ENCODE data around the gene TNRC18.
"Not testable (repeated sequence)": the region's sequence is repeated elsewhere in the genome, so short reads cannot be mapped to it uniquely, and the experiment has no call there.

The TNRC18 gene

GRCh38 chr7:5310822-5311405, 112.7 kb downstream of the TNRC18 start:
- no peak for TF ChIP-seq CTCF (IDR thresholded peaks at IDR 0.05)
- no peak overlapping the region for H3K4me3 Mint-ChIP-seq
- peaks cover 38% of the 10 kb centered on the region for H3K36me3 Mint-ChIP-seq (ENCODE audit: low read depth)
- no peak overlapping the region for H3K27ac Mint-ChIP-seq
- no peaks in the 10 kb centered on the region for H3K9me3 Mint-ChIP-seq
- no peak for DNase-seq
- no peaks in the 10 kb centered on the region for H3K4me1 Mint-ChIP-seq
- no peaks in the 10 kb centered on the region for H3K27me3 Mint-ChIP-seq (ENCODE audit: low read depth, poor library complexity)

- no peaks in the 10 kb centered on the region for H3K4me1 Mint-ChIP-seq
- no peaks in the 10 kb centered on the region for H3K9me3 Mint-ChIP-seq
- H3K4me3 Mint-ChIP-seq: no peak overlapping the region
- no peak for DNase-seq
- TF ChIP-seq CTCF (IDR thresholded peaks at IDR 0.05): no peak
- H3K27ac Mint-ChIP-seq: peak overlapping the region; percentile 61
- no peaks in the 10 kb centered on the region for H3K27me3 Mint-ChIP-seq (ENCODE audit: low read depth, poor library complexity)
- peaks cover 41% of the 10 kb centered on the region for H3K36me3 Mint-ChIP-seq (ENCODE audit: low read depth)
These were observed 114.5 kb downstream of the TNRC18 start for GRCh38 chr7:5309146-5309545.

GRCh38 chr7:5307221-5308142, 116.2 kb downstream of the TNRC18 start:
- H3K4me1 Mint-ChIP-seq; H3K9me3 Mint-ChIP-seq; H3K27ac Mint-ChIP-seq; DNase-seq; H3K27me3 Mint-ChIP-seq (ENCODE audit: low read depth, poor library complexity); H3K4me3 Mint-ChIP-seq: not testable (repeated sequence)
- H3K36me3 Mint-ChIP-seq (ENCODE audit: low read depth): peaks cover 45% of the 10 kb centered on the region

GRCh38 chr7:5305050-5305449, 118.6 kb downstream of the TNRC18 start:
- H3K27me3 Mint-ChIP-seq (ENCODE audit: low read depth, poor library complexity); DNase-seq; H3K9me3 Mint-ChIP-seq; H3K4me1 Mint-ChIP-seq; H3K27ac Mint-ChIP-seq; H3K4me3 Mint-ChIP-seq: not testable (repeated sequence)
- H3K36me3 Mint-ChIP-seq (ENCODE audit: low read depth): peaks cover 39% of the 10 kb centered on the region

- H3K4me1 Mint-ChIP-seq: no peaks in the 10 kb centered on the region
- H3K4me3 Mint-ChIP-seq: no peak overlapping the region
- H3K27ac Mint-ChIP-seq: peak overlapping the region; percentile 88
These were observed 119.8 kb downstream of the TNRC18 start for GRCh38 chr7:5303591-5304505.

GRCh38 chr7:5303061-5303460, 120.6 kb downstream of the TNRC18 start:
- no peak for TF ChIP-seq CTCF (IDR thresholded peaks at IDR 0.05)
- Mint-ChIP-seq H3K4me1 (no peaks in the 10 kb centered on the region), H3K9me3 (no peaks in the 10 kb centered on the region), H3K27ac (peak overlapping the region; percentile 88), H3K4me3 (no peak overlapping the region), H3K27me3 (ENCODE audit: low read depth, poor library complexity) (peaks cover 2% of the 10 kb centered on the region), H3K36me3 (ENCODE audit: low read depth) (peaks cover 43% of the 10 kb centered on the region)
- DNase-seq: no peak

More at GRCh38 chr7:5303591-5304505, 119.8 kb downstream of the TNRC18 start:
- peaks cover 43% of the 10 kb centered on the region for H3K36me3 Mint-ChIP-seq (ENCODE audit: low read depth)
- H3K9me3 Mint-ChIP-seq: no peaks in the 10 kb centered on the region
- TF ChIP-seq CTCF (IDR thresholded peaks at IDR 0.05): no peak
- H3K27me3 Mint-ChIP-seq (ENCODE audit: low read depth, poor library complexity): no peaks in the 10 kb centered on the region
- DNase-seq: no peak

Measured in nephron progenitor cell (in vitro differentiated cells).